Measurements from ENCODE around the gene LIPC.

DNA sequence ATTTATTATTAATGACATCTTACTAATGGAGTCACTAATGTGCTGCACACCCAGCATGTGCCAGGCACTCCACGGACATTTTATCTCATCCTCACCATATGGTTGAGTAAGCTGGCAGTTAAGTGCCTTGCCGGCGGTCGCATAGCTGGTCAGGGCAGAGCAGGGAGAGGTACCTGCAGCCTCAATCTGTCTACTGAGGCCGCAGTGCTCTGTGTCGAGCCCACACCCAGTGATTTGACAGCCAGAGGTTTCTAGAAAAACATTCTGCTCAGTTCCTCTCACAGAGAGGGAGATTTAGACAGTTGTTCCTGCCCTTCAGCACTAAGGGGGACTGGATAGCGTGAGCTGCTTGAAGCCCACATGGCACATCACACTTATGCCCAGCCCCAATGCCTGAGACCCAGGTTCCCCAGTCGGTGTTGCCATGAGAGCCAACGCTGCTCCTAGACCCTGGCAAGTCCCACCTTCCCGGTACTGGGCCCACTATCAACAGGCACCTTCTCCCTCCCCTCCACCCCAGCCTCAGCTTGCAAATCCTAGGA is 2.6 kb downstream of the LIPC start:
- TF ChIP-seq POLR2A (IDR thresholded peaks at IDR 0.05; ENCODE audit: extremely low read depth, insufficient read length) (no peak), CTCF (IDR thresholded peaks at IDR 0.05; ENCODE audit: low read depth, low read length) (no peak), MAX (IDR thresholded peaks at IDR 0.05; ENCODE audit: low read depth, low read length) (peak; percentile 72; the same call in 1 of the 2 replicates), MYC (IDR thresholded peaks at IDR 0.05; ENCODE audit: low read depth, low read length) (no peak)
